GM23248 (cell line): Measurements from ENCODE around the gene CEP164.

Experiments
- EZH2 ChIP-seq: fragments of 200-600 bp; sonication (generic); IDR thresholded peaks from 2 replicates; pipeline ENCODE4 v1.6.1; 2018; ENCODE audit warnings: antibody characterized with exemption, mild to moderate bottlenecking; ENCODE audit not compliant: insufficient read depth, poor library complexity, severe bottlenecking
- EZH2phosphoT487 ChIP-seq: fragments of 200-600 bp; sonication (generic); IDR thresholded peaks from 2 replicates; pipeline ENCODE4 v1.6.1; 2018; ENCODE audit warnings: antibody characterized with exemption, moderate library complexity, mild to moderate bottlenecking, low read depth; ENCODE audit not compliant: insufficient read depth

DNA sequence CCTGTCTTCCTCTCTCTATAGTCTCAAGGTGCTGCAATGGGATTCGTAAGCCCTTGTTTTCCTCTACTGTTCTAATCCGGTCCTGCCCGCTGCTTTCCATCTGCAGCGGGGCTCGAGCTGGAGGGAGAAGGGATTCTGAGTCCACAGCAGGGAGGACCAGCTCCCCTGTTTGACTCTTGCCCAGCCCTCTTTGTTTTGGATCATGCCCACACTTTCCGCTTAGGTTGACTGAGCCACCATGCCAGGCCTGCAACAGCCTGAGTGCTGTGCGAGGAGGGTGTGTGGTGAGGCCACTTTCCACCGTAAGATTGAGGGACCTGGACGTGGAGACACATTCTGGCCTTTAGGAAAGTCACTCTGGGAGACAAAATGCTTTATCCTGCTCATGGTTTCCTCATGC is 58.3 kb downstream of the CEP164 start:
- TF ChIP-seq EZH2 (no peak), EZH2phosphoT487 (no peak)
